ENCODE results near the gene TTC34. TPM values are rescaled to one million over a fixed set of nuclear protein-coding genes. Genes with fewer than 3 reads are reported as not detected.

TTC34 gene
- total and polyA plus RNA-seq, 9 of the 15 experiments (the other 6 are each of a cell fraction or from before 2014, with no cell fraction given) = 0.03 to 0.38 (median 0.05) TPM; not detected in 2

DNA sequence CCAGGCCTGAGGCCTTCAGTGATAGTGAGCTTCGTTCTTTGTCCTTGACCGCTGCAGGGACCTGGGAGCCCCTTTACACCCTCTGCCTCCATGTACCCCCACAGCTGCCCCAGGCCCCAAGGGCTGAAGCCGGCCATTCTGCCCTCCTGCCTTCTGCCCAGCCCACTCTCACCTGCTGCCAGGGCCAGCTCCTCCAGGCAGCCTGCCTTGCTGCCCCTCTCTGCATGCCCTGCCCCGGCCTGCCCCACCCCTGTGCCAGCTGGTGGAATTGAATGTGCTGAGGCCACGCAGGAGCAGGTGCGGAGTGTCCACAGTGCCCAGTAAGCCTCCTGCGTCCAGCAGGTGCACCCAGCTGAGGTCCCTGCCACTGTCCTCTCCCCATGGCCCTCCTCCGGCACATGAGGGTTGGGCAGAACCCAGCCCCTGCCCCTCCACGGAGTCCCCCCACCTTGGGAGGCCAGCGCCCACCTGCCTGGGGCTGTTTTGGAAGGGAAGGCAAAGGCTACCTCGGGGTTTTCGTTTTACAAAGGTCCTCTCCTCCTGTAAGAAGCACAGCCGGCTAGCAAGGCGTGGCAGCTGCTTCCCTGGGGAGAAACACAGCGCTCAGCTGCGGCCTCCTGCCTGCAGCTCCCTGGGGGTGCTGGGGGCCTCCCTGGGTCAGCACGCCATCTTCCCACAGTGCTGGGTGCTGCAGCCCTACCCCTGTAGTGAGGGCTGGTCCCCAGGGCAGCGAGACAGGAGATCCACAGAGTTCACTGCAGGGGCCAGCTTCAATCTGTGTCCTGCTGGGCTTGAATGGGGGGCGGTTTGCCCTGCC, 189.7 kb downstream of the TTC34 start:
- Histone ChIP-seq H4K20me1 (replicated peaks; ENCODE audit: control insufficient read depth, insufficient read depth, low read length) (no peaks in the 10 kb centered on the region; the same call in 1 of the 2 replicates), H3K9me1 (ENCODE audit: control insufficient read depth, insufficient read depth, low read length) (no peaks in the 10 kb centered on the region), H2AFZ (ENCODE audit: low read depth, low read length) (no peak overlapping the region), H3K36me3 (ENCODE audit: control insufficient read depth, insufficient read depth, low read length) (no peaks in the 10 kb centered on the region), H3K27me3 (ENCODE audit: control insufficient read depth in 2 of 2, insufficient read depth in 2 of 2, low read length in 2 of 2) (peaks cover 8 to 31% of the 10 kb centered on the region in 2 experiments), H3K79me2 (ENCODE audit: control insufficient read depth, insufficient read depth, low read length) (no peaks in the 10 kb centered on the region), H3K4me2 (ENCODE audit: insufficient read depth, low read length) (peak overlapping the region; percentile 42), H3K4me1 (replicated peaks in 1 of 2; ENCODE audit: control insufficient read depth in 2 of 2, insufficient read depth in 2 of 2, low read length in 2 of 2) (peaks cover 0 to 39% of the 10 kb centered on the region in 2 experiments; a peak in 2 of 5 replicates), H3K27ac (ENCODE audit: extremely low read depth, low read depth, low read length) (no peak overlapping the region), H3K9ac (ENCODE audit: insufficient read depth in 1 of 2, low read depth in 2 of 2, low read length in 2 of 2) (peak overlapping the region in 1 of 2 experiments; percentile 78; a peak in 1 of 4 replicates), H3K4me3 (no peak overlapping the region), H3K9me3 (replicated peaks; ENCODE audit: control insufficient read depth, insufficient read depth, low read depth, low read length) (no peaks in the 10 kb centered on the region; the same call in 1 of the 2 replicates)
- intact Hi-C loops (cut with micrococcal nuclease) = no loop called here
- no peak for ATAC-seq
- ChIA-PET POLR2A (interaction anchor here (1.9 kb wide), 1 partner anchor 26 kb away, joined by 9 read pairs; the partner anchor contains the start of gene PRXL2B), CTCF (ENCODE audit: low intra/inter-chr PET ratio) (no interaction called here)
- no peak for DNase-seq (ENCODE audit: extremely low read depth in 1 of 4, low spot score in 3 of 4)
- 14% methylated on average over 19 of the region's 19 CpGs for WGBS (ENCODE audit: insufficient coverage, low coverage, missing lambda C conversion rate)
- FAIRE-seq = no peak
- in situ Hi-C loops (cut with MboI) = no loop called here
- no TSS peak for BruUV-seq (replicated peaks)
- TF ChIP-seq PHF20 (IDR thresholded peaks at IDR 0.05; ENCODE audit: partially characterized antibody) (no peak), SETDB1 (IDR thresholded peaks at IDR 0.05; ENCODE audit: low read length) (no peak), POLR2B (IDR thresholded peaks at IDR 0.05; ENCODE audit: low read depth, partially characterized antibody) (no peak), RFX1 (IDR thresholded peaks at IDR 0.05) (no peak), MED1 (CRISPR knock-in tag; IDR thresholded peaks at IDR 0.05; ENCODE audit: borderline replicate concordance) (no peak), SMAD3 (CRISPR knock-in tag; conservative IDR thresholded peaks at IDR 0.05) (no peak), HDAC1 (IDR thresholded peaks at IDR 0.05) (no peak), SRSF7 (optimal IDR thresholded peaks at IDR 0.05; ENCODE audit: low read depth, low read length) (no peak), ZNF41 (CRISPR knock-in tag; conservative IDR thresholded peaks at IDR 0.05) (no peak), ZNF695 (CRISPR knock-in tag; IDR thresholded peaks at IDR 0.05) (no peak), HIVEP1 (CRISPR knock-in tag; IDR thresholded peaks at IDR 0.05) (no peak), FOXA3 (CRISPR knock-in tag; conservative IDR thresholded peaks at IDR 0.05 in 1 of 2, IDR thresholded peaks at IDR 0.05 in 1 of 2) (no peak), NR2C2 (CRISPR knock-in tag; IDR thresholded peaks at IDR 0.05) (no peak), NR2C2 (tag; IDR thresholded peaks at IDR 0.05) (no peak), NCOA4 (IDR thresholded peaks at IDR 0.05; ENCODE audit: partially characterized antibody) (no peak), ZNF134 (CRISPR knock-in tag; conservative IDR thresholded peaks at IDR 0.05) (no peak)
- TF ChIP-seq, protein P1, sequence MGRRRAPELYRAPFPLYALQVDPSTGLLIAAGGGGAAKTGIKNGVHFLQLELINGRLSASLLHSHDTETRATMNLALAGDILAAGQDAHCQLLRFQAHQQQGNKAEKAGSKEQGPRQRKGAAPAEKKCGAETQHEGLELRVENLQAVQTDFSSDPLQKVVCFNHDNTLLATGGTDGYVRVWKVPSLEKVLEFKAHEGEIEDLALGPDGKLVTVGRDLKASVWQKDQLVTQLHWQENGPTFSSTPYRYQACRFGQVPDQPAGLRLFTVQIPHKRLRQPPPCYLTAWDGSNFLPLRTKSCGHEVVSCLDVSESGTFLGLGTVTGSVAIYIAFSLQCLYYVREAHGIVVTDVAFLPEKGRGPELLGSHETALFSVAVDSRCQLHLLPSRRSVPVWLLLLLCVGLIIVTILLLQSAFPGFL (CRISPR knock-in tag; IDR thresholded peaks at IDR 0.05) = no peak
